SKM-1 (cell line): Measurements from ENCODE around the gene MAPK8IP3.

Experiments
- DNase-seq: peaks from one replicate; lab custom pipeline; 2025; ENCODE audit not compliant: unreplicated experiment; lab: John Stamatoyannopoulos, UW

The MAPK8IP3 gene

GRCh38 chr16:1773703-1774447, 67.9 kb downstream of the MAPK8IP3 start:
- peak; percentile 59 for DNase-seq

GRCh38 chr16:1774448-1774780, 68.4 kb downstream of the MAPK8IP3 start:
- no peak for DNase-seq

- no peak for DNase-seq
Measured at GRCh38 chr16:1775006-1775845, 69.2 kb downstream of the MAPK8IP3 start.

DNA sequence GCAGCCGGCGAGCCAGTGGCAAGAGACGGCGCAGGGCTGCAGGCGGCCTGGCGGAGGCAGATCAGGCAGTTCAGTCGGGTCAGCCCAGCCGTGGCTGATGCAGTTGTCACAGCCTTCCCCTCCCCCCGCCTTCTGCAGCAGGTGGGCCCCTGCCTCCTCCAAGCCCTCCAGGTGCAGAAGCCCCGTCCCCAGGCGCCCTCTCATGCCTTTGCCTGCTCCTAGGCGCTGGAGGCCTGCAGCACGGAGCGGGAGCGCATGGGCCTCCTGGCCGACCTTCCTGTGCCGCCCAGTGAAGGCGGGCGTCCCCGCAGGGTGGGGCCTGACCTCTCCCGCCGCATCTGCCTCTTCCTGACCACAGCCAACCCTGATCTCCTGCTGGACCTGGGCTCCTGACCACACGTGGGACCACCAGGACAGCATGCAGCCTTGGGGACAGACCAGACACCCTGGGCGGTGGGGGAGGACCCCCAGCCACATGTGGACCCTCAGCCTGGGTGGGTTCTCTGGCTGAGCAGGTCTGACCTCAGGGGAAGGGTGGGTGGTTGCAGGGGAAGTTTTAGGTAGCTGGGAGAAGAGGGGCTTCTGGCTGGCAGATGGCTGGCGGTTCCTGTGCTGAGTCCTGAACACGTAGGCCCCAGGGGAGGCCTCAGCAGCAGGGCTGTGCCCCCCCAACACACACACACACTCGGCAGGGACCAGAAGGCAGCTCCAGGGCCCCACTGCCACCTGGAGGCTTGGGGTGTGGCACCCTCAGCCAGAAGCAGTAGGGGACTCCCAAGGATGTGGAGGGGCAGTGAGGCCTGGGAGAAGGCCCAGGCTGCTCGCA, 70.1 kb downstream of the MAPK8IP3 start:
- DNase-seq = no peak

GRCh38 chr16:1776672-1776955, 70.6 kb downstream of the MAPK8IP3 start:
- no peak for DNase-seq

- DNase-seq = no peak
Measured at GRCh38 chr16:1776991-1777374, 71.0 kb downstream of the MAPK8IP3 start.

GRCh38 chr16:1777375-1778199, 71.6 kb downstream of the MAPK8IP3 start:
- no peak for DNase-seq

GRCh38 chr16:1778200-1779179, 72.5 kb downstream of the MAPK8IP3 start:
- no peak for DNase-seq

GRCh38 chr16:1779234-1779701, 73.3 kb downstream of the MAPK8IP3 start:
- no peak for DNase-seq

DNA sequence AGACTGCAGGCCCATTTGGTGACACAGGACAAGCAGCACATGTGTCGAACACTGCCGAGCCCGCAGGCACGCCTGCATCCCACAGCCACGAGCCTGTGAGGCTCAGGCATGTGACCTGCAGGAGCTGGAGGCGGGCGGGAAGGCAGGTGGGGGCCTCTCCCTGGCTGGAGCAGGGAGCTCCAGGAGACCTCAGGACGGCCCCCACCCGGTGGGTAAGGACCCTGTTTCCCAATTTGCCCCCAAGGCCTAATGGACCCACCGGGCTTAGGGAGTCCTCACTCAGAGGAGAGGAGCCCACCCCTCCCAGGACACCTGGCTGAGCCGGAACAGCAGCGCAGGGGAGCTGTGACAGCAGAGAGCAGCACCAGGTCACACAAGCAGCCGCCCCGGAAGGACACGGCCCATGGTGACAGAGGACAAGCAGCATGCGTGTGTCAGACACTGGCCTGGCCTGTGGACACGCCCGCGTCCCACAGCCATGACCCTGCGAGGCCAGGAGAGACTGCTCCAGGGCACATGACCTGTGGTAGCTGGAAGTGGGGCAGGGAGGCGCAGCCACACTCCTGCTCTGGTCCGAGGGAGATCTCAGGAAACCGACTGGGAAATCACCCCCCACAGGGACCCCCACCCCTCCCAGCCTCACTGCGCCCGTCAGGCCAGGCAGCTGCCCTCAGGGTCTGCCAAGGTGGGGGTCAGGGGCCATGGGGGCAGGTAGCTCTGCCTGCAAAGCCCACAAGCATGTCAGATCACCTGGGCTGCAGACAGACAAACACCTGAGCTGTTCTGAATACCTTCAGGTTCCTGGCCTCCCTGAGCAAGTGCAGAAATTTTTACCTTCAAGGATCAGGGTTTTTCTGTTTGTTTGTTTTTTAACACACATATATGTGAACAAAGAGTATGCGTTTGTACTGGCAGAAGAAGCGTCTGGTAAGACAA, 74.0 kb downstream of the MAPK8IP3 start:
- DNase-seq = no peak

- DNase-seq = no peak
Measured at GRCh38 chr16:1780677-1781072, 74.7 kb downstream of the MAPK8IP3 start.

DNA sequence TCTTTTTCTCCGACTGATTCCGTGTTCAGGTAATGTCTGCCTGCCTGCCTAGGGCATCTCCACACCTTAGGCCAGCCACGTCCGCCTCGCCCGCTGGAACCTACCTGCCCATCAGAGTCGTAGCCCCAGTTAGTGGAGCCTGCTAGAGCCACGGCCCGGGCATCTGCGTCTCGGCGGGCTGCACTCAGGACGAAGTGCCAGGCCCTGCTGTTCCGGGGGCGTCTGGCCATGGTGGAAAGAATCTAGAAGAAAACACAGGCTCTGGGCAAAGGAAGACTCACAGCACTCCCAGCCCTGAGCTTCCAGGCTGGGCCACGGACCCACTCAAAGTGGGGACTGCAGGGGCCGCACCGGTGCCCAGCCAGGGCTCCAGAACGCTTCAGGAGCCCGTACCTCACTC, 75.3 kb downstream of the MAPK8IP3 start:
- no peak for DNase-seq

- no peak for DNase-seq
Measured at GRCh38 chr16:1781758-1782407, 75.9 kb downstream of the MAPK8IP3 start.

DNA sequence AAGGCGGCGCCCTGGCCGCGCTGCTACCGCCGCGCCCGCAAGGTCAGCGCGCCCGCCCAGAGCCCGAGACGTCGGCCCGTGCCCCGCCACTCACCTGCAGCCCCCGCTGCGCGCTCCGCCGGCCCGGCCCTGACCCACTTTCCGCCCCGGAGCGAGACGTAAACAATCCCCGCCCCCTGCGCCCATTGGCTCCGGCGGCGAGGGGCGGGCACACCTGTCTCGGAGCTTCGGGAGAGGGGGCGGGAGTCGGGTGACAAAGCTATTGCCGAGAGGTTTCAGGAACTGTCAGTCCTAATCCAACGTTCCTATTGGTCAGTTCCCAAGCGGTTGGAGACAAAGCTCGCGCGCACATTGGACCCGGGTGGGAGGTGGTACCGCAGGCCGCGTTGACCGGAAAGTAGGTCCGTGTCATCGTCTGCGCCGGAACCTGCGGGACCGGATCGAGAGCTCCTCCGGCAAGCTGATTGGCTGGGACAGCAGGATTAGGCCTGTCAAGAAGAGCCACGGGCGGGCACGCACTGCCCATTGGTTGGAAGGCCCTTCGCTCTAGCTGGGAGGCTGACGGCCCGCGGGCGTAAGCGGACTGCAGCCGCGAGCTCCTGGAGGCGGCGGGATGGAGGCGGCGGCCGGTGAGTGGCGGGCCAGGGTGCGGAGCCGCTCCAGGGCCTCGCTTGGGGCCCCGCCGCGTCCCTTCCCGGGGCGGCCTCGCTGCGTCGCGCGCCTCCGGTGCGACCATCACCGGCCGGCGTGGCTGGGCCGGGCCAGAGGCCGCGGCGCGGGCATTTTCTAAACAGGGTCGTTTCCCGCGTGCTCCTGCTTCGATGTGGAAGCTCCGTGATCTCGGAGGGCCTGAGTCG, 76.6 kb downstream of the MAPK8IP3 start, which contains the start of the genes NUBP2 and SPSB3:
NUBP2 (plus strand) TSS at position 553 of the 857 bp plus-strand sequence; CDS start at position 614, 61 bp downstream.
SPSB3 (minus strand) TSS at position 164 of the 857 bp plus-strand sequence. CDS start 1,088 bp downstream, outside the sequence.
- peak; percentile 99 for DNase-seq

GRCh38 chr16:1784977-1785845, 79.2 kb downstream of the MAPK8IP3 start:
- DNase-seq = no peak

- DNase-seq = no peak
Measured at GRCh38 chr16:1785846-1786170, 79.8 kb downstream of the MAPK8IP3 start.
